GM20000 (cell line): ENCODE results near the gene PPP1R26.
"Not testable (repeated sequence)": the region's sequence is repeated elsewhere in the genome, so short reads cannot be mapped to it uniquely, and the experiment has no call there.

ENCODE experiments used
- DNase-seq: peaks from one replicate; pipeline ENCODE4 v3.0.0; 2012; ENCODE audit warnings: low spot score
- TF ChIP-seq, protein P1 (sequence below): IDR thresholded peaks from 2 replicates; pipeline ENCODE4 v1.5.1; 2012; ENCODE audit warnings: mild to moderate bottlenecking, control low read depth; ENCODE audit errors: extremely low read depth, missing control alignments

PPP1R26 gene

DNA sequence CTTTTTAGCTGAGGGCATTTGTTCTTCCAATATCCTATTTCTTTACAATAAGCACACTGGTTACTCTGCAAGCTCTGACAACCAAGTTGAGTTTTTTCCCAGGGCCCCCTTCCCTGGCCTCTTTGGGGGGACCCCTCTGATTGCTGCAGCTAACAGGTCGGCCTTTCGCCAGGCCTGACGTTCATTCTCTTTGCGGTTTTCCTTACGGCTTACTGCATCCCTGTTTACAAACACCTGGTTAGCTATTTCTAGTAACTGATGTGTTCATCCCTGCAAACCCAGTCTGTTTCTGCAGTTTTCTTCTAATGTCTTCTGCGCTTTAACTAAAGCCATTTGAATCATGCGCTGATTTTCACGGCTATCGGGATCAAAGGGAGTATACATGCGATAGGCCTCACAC is 37.5 kb upstream of the PPP1R26 start:
- TF ChIP-seq, protein P1, sequence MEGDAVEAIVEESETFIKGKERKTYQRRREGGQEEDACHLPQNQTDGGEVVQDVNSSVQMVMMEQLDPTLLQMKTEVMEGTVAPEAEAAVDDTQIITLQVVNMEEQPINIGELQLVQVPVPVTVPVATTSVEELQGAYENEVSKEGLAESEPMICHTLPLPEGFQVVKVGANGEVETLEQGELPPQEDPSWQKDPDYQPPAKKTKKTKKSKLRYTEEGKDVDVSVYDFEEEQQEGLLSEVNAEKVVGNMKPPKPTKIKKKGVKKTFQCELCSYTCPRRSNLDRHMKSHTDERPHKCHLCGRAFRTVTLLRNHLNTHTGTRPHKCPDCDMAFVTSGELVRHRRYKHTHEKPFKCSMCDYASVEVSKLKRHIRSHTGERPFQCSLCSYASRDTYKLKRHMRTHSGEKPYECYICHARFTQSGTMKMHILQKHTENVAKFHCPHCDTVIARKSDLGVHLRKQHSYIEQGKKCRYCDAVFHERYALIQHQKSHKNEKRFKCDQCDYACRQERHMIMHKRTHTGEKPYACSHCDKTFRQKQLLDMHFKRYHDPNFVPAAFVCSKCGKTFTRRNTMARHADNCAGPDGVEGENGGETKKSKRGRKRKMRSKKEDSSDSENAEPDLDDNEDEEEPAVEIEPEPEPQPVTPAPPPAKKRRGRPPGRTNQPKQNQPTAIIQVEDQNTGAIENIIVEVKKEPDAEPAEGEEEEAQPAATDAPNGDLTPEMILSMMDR, result no peak
- DNase-seq, result no peak

DNA sequence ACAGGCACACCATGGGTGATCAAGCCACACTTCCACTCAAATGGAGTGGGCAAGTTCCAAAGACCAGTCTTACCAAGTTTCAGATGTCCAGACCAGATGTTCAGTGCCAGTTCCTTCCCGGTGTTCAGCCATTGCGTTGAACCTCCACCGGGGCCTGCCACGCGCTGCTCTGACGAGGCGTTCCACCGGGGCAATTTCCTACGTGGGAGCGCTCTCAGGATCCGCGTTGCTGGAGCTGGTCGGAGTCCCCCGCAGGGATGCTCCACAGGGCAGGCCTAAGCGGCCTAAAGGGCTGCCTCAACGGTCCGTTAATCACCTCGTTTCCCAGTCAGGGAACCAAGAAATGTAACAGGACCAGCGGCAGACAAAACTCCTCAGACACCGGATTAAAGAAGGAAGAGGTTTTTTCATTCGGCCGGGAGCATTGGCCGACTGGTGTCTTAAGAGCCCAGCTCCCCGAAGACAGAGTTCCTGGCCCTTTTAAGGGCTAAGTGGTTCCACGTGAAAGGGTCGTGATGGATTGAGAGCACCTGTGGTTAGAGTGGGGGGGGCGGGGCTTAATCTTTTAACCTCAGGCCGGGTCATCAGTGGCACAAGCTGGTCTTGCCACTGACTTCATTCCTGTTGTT is 35.7 kb upstream of the PPP1R26 start:
- TF ChIP-seq, protein P1, result no peak
- no peak for DNase-seq

- no peak for DNase-seq
Measured at GRCh38 chr9:135447126-135447525, 32.5 kb upstream of the PPP1R26 start.

DNA sequence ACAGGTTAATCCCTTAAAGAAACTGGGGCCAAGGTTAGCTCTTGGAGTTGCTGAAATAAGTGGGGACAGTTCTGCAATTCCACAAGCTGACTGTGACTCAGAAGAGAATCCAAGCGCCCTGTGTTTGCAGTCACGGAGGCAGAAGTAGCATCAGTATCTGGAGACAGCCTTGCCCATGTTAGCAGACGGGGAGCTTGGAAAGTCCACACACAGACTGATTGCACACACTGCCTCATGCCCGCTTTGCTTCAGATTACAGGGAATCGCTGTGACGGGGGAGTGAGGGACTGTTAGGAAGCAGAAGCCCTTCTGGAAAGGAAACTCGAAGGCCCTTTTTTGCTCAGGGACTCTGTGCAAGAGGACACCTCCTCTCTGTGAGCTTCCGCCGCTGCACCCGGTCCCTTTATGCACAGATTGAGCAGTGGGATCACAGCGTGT is 30.9 kb upstream of the PPP1R26 start:
- TF ChIP-seq, protein P1, result no peak
- no peak for DNase-seq

More at GRCh38 chr9:135447126-135447525, 32.5 kb upstream of the PPP1R26 start:
- TF ChIP-seq, protein P1, result no peak

DNA sequence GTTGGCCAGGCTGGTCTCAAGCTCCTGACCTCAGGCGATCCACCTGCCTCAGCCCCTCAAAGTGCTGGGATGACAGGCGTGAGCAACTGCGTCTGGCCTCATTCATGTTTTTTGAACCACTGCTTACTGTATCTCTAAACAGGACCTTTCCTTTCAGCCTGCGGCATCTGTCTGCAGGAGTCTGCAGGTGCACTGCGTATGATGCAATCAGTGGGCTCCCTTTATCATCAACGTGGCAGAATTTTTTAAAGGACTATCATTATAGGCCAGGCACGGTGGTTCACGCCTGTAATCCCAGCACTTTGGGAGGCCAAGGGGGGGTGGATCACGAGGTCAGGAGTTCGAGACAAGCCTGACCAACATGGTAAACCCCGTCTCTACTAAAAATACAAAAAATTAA is 30.1 kb upstream of the PPP1R26 start:
- DNase-seq, result not testable (repeated sequence)

DNA sequence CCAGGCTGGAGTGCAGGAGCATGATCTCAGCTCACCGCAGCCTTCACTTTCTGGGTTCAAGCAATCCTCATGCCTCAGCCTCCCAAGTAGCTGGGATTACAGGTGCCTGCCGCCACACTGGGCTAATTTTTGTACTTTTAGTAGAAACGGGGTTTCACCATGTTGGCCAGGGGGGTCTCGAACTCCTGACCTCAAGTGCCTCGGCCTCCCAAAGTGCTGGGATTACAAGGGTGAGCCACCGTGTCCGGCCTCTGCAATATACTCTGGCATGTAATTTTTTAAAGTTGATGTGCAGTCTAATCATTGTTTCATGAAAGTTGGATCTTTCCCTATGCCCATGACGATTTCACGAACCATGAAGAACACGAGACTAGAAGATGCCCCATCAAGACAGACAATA is 28.6 kb upstream of the PPP1R26 start:
- TF ChIP-seq, protein P1, result no peak
- DNase-seq, result no peak

- DNase-seq, result not testable (repeated sequence)
Measured at GRCh38 chr9:135451909-135452308, 27.7 kb upstream of the PPP1R26 start.

DNA sequence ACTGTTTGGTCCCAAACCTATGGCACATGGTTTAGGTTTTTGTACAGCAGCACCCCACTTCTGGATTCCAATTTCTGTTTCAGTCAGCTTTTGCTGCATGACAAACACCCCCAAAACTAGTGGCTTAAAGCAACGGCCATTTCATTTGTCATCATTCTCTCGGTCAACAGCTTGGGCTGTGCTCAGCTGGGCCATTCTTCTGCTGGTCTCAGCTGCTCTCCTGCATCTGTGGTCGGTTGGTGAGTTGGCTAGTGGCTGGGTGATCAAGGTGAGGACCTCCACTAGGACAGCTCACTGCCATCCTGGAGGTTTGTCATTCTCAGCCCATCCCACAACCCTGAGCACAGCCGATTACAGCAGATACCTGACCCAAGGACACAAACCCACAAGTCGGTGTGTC is 24.8 kb upstream of the PPP1R26 start:
- TF ChIP-seq, protein P1, result no peak
- no peak for DNase-seq
